Skin of body (tissue), 2 donors: ENCODE measurements around the gene FNIP2. TPM values are rescaled to one million over a fixed set of nuclear protein-coding genes. Genes with fewer than 3 reads are reported as not detected.

Source experiments
- DNase-seq: peaks from one replicate; lab custom pipeline; 2025; lab: John Stamatoyannopoulos, UW
- total RNA-seq: library from RNA; depleted of rRNA; stranded (reverse); fragments of >200 nt; gene quantifications from one replicate; pipeline ENCODE4 v1.2.3, GENCODE V29; 2014

The FNIP2 gene
- total RNA-seq, 1 donor from 2014 or later, result 35.8 TPM

- DNase-seq, result no peak
Measured at GRCh38 chr4:158836828-158837449, 68.1 kb downstream of the FNIP2 start.

- DNase-seq, result no peak
Measured at GRCh38 chr4:158837527-158838141, 68.8 kb downstream of the FNIP2 start.

- DNase-seq, result no peak
Measured at GRCh38 chr4:158840131-158840530, 71.3 kb downstream of the FNIP2 start.

GRCh38 chr4:158841540-158841939 is 72.7 kb downstream of the FNIP2 start:
- no peak for DNase-seq

- DNase-seq, result no peak
Measured at GRCh38 chr4:158845311-158846041, 76.7 kb downstream of the FNIP2 start.

GRCh38 chr4:158847535-158847934 is 78.7 kb downstream of the FNIP2 start:
- no peak for DNase-seq

- DNase-seq, result no peak
Measured at GRCh38 chr4:158849681-158850080, 80.9 kb downstream of the FNIP2 start.

- DNase-seq, result no peak
Measured at GRCh38 chr4:158850371-158850770, 81.5 kb downstream of the FNIP2 start.

- peak; percentile 20 for DNase-seq
Measured at GRCh38 chr4:158850800-158851644, 82.2 kb downstream of the FNIP2 start.

- DNase-seq, result no peak
Measured at GRCh38 chr4:158854236-158854635, 85.4 kb downstream of the FNIP2 start.

GRCh38 chr4:158856852-158857251 is 88.0 kb downstream of the FNIP2 start:
- no peak for DNase-seq

- no peak for DNase-seq
Measured at GRCh38 chr4:158857951-158858350, 89.1 kb downstream of the FNIP2 start.

GRCh38 chr4:158858410-158859199 is 89.8 kb downstream of the FNIP2 start:
- no peak for DNase-seq

GRCh38 chr4:158859661-158860060 is 90.8 kb downstream of the FNIP2 start:
- no peak for DNase-seq

GRCh38 chr4:158860856-158861255 is 92.0 kb downstream of the FNIP2 start:
- no peak for DNase-seq

GRCh38 chr4:158861281-158861680 is 92.5 kb downstream of the FNIP2 start:
- DNase-seq, result no peak

GRCh38 chr4:158861766-158862165 is 92.9 kb downstream of the FNIP2 start:
- DNase-seq, result no peak

- no peak for DNase-seq
Measured at GRCh38 chr4:158863296-158863695, 94.5 kb downstream of the FNIP2 start.

- DNase-seq, result no peak
Measured at GRCh38 chr4:158865520-158866177, 96.8 kb downstream of the FNIP2 start.

- DNase-seq, result no peak
Measured at GRCh38 chr4:158869001-158869400, 100.2 kb downstream of the FNIP2 start.
